ENCODE data around the gene TMEM255B.

- no peak for TF ChIP-seq CTCF (IDR thresholded peaks at IDR 0.05)
- TF ChIP-seq POLR2AphosphoS5 (IDR thresholded peaks at IDR 0.05; ENCODE audit: low read depth, low read length) = no peak
These were observed 35.1 kb downstream of the TMEM255B start for GRCh38 chr13:113794086-113794485.

Data from Panc1 (cell line).